Epithelial cell of proximal tubule (primary cell): ENCODE data around the gene PAPOLA. TPM values are rescaled to one million over a fixed set of nuclear protein-coding genes. Genes with fewer than 3 reads are reported as not detected.

ENCODE experiments used
- DNase-seq: peaks from one replicate; pipeline ENCODE4 v3.0.0-alpha.2; 2011; ENCODE audit warnings: low read depth
- H3K4me3 ChIP-seq: 2 replicates; pipeline ENCODE4 v1.5.1; 2011; ENCODE audit warnings: low read depth, mild to moderate bottlenecking, low read length
- CTCF ChIP-seq: conservative IDR thresholded peaks from 2 replicates; pipeline ENCODE4 v1.5.1; 2012; ENCODE audit warnings: low read depth, mild to moderate bottlenecking, low read length
- total RNA-seq: library from RNA; depleted of rRNA; stranded (reverse); fragments of >200 nt; gene quantifications from 2 replicates; pipeline ENCODE4 v1.2.3, GENCODE V29; 2015

PAPOLA gene
- total RNA-seq, 1 donor from 2014 or later = 57.7 TPM

GRCh38 chr14:96616161-96616721 lies 114.1 kb downstream of the PAPOLA start:
- TF ChIP-seq CTCF = no peak
- DNase-seq = no peak
- H3K4me3 ChIP-seq = no peak overlapping the region

Other genes with a start within 250 kb of the PAPOLA start
- 0.40 TPM in 1 of 2 replicates, not detected in the other for gene BDKRB1, start 246.2 kb upstream of the PAPOLA start, total RNA-seq
- 6.8 and 8.6 TPM in 2 replicates for gene ATG2B, start 139.0 kb upstream of the PAPOLA start, total RNA-seq
- 34.8 and 42.6 TPM in 2 replicates for gene GSKIP, start 138.9 kb upstream of the PAPOLA start, total RNA-seq
- 3.0 and 4.9 TPM in 2 replicates for gene AK7, start 110.3 kb upstream of the PAPOLA start, total RNA-seq